GM19351 (cell line): ENCODE results near the gene OR2A1.
"Not testable (repeated sequence)": the region's sequence is repeated elsewhere in the genome, so short reads cannot be mapped to it uniquely, and the experiment has no call there.

Experiments used
- ATAC-seq: cut with Tn5 transposase; IDR thresholded peaks from one replicate; pipeline ENCODE4 v1.9.1; 2021; ENCODE audit warnings: mild to moderate bottlenecking, moderate library complexity; ENCODE audit not compliant: unreplicated experiment

OR2A1 gene

GRCh38 chr7:144321677-144322206 is 9.5 kb downstream of the OR2A1 start:
- ATAC-seq: not testable (repeated sequence)

DNA sequence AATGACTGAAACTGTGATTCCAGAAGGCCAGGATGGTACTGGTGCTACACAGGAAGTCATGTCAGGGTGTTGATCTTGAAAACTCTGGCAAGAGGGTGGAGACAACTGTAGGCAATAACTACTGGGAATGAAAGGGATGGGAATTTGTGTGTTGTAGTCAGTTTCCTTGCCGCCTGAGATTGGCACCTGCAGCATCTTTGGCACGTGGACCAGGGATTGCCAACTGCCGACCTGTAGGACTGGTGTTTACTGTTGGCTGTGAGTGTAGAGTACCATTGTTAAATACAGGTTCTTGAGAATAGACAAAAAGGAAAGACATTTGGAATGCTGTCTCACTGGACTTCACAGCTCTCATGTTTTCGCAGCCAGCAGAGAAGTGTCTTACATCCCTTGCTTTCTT is 11.1 kb downstream of the OR2A1 start:
- not testable (repeated sequence) for ATAC-seq

DNA sequence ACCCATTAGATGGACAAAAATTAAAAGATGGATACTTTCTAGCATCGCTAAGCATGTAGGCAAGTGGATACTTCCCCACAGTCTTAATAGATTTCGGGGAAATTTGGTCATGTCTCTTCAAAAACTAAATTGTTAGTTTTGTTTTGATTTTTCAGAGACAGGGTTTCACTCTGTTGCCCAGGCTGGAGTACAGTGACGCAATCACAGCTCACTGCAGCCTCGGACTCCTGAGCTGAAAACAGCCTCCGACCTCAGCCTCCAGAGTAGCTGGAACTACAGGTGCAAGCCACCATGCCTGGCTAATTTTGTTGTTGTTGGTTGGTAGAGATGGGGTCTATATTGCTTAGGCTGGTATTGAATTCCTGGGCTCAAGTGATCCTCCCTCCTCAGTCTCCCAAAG is 13.6 kb downstream of the OR2A1 start:
- ATAC-seq: not testable (repeated sequence)

GRCh38 chr7:144330044-144330443 is 17.8 kb downstream of the OR2A1 start:
- not testable (repeated sequence) for ATAC-seq

DNA sequence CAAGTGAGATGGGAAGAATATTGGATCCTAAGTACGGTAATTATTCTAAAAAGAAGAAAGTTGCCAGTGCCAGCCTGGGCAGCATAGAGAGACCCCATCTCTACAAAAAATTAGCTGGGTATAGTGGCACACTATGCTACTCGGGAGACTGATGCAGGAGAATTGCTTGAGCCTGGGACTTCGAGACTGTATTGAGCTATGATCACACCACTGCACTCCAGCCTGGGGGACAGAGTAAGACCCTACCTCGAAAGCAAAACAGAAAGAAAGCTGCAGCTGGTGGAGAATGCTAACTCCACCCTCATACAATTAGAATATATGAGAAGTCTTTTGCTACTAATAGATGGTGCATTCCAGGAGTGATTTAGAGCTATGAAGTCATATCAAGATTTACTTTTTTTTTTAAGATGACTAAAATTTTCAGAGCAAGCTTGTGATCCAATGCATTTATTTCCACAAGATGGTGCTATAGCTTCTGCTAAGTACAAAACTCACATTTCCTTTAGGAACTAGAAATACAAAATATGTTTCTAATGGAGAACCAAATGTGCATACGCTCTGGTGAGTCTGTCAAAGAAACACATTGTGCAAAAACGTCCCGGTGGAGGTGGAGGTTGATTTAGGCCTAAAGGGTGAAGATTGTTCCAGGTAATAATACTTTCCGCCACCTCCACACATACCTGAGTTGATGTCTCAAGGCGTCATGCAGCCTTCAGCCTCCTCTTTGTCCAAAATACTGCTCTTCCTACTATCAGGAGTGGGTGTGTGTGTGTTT is 19.2 kb downstream of the OR2A1 start:
- ATAC-seq: peak; percentile 57

- not testable (repeated sequence) for ATAC-seq
Measured at GRCh38 chr7:144331996-144332288, 19.7 kb downstream of the OR2A1 start.

GRCh38 chr7:144348625-144349024 is 36.4 kb downstream of the OR2A1 start:
- peak; percentile 34 for ATAC-seq

GRCh38 chr7:144351667-144352066 is 39.4 kb downstream of the OR2A1 start:
- ATAC-seq: not testable (repeated sequence)

GRCh38 chr7:144355176-144355822 is 43.1 kb downstream of the OR2A1 start, which contains the start of gene ARHGEF5:
TSS of gene ARHGEF5 (plus strand) at chr7:144355402. CDS start at chr7:144362670, 7,268 bp downstream.
- peak; percentile 71 for ATAC-seq

- not testable (repeated sequence) for ATAC-seq
Measured at GRCh38 chr7:144356185-144356584, 44.0 kb downstream of the OR2A1 start.

- ATAC-seq: not testable (repeated sequence)
Measured at GRCh38 chr7:144356860-144357259, 44.6 kb downstream of the OR2A1 start.

DNA sequence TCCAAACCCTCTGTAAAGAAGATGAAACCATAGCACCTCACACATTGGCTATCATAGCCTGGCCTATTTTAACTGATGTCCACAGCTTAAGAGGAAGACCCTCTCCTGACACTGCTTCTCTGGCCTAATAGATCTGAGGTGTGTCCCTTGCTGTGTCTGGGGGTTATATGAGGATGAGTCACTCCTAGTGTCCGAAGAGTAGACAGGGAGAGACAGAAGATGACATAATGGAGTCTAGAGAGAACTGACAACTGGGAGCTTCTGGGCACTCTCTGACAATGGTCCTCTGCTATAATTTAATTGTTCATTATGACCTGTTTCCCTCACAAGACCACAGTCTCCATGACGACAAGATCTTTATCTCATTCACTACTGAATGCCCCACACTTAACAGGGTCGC is 49.8 kb downstream of the OR2A1 start:
- ATAC-seq: not testable (repeated sequence)

DNA sequence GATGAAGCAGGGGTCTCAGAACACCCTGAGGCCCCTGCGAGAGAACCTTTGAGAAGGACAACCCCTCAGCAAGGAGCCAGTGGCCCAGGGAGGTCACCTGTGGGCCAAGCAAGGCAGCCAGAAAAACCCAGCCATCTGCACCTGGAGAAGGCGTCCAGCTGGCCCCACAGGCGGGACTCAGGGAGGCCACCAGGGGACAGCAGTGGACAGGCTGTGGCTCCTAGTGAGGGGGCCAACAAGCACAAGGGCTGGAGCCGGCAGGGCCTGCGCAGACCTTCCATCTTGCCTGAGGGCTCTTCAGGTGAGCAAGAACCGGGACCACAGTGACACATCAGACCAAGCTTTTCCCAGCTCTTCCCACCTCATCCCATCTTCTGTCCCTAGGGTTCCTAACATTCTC is 53.3 kb downstream of the OR2A1 start:
- not testable (repeated sequence) for ATAC-seq

- not testable (repeated sequence) for ATAC-seq
Measured at GRCh38 chr7:144367250-144367649, 55.0 kb downstream of the OR2A1 start.

DNA sequence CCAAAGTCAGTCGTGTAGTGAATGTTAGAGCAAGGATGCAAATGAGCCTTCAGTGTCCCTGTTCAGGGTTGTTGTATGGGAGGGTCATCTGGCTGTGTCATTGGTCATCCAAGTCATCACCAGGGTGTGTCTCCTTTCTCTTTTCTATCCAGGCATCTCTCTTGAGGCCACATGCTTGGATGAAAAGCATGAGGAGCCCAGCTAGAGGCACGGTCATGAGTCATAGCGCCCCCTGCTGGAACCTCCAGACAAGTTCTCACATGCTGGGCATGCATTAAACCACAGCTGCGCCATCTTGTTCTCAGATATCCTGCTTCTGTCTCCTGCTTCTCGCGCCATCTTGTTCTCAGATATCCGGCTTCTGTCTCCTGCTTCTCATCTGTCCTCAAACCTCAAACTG is 57.0 kb downstream of the OR2A1 start:
- peak; percentile 53 for ATAC-seq
